ENCODE results near the gene SMPD3. TPM values are rescaled to one million over a fixed set of nuclear protein-coding genes. Genes with fewer than 3 reads are reported as not detected.

SMPD3 gene
- total RNA-seq, 1 experiment from 2014 or later, result not detected

DNA sequence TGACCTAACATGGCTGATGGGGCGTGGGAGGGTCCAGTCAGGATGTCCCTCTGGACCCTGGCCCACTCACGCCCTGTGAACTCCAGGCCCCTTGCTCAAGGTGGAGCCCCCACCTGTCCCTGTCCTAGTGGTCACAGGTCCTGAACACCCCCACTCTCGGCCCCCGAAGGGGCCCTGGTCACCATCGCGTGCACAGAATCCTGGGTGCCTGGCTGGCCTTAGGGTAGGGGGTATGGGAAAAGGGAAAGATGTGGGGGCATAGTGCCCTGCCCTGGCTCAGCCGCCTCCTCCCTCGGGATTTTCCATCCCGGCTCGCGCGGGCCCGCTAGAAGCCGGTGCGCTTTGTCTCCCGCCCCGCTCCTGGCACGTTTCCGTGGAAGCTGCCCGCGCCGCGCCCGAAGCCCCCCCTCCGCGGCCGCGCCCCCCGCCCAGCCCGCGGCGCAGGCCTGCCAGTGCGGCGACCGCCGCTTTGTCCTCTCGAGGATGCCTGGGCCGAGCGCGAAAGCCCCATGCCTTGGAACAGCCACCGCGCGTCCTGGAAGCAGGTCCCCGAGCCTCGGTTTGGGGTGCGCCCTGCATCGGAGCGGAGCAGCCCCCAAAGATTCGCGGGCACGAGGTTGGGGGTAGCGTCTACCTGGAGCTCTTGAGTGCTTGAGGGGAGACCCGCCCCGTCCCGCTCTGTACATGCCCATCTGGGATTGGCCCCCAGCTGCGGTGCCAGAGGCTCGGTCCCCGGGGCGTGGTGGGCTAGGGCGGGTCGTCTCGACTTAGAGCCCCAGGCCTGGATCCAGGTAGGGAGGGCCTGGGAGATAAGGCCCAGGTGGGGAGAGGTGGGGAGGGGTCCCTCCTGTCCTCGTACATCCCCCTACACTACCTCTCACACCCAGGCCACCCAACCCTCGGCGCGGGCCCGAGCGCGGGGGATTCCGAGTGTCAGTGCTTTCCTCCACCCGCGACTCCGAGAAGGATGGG is 1.3 kb downstream of the SMPD3 start:
- ChIA-PET POLR2A (no interaction called here), CTCF (interaction anchor here (0.6 kb wide), 1 partner anchor 80 kb away, joined by 4 read pairs; no protein-coding TSS in a partner anchor)
- DNase-seq (ENCODE audit: unreplicated experiment), result no peak
- BruUV-seq (replicated peaks), result no TSS peak
- H3K27me3 Mint-ChIP-seq (ENCODE audit: insufficient read depth, unreplicated experiment), result peaks cover 80% of the 10 kb centered on the region
- H3K9me3 Mint-ChIP-seq (ENCODE audit: unreplicated experiment), result no peaks in the 10 kb centered on the region
- H3K4me3 Mint-ChIP-seq (ENCODE audit: unreplicated experiment), result no peak overlapping the region
- TF ChIP-seq, protein P1, sequence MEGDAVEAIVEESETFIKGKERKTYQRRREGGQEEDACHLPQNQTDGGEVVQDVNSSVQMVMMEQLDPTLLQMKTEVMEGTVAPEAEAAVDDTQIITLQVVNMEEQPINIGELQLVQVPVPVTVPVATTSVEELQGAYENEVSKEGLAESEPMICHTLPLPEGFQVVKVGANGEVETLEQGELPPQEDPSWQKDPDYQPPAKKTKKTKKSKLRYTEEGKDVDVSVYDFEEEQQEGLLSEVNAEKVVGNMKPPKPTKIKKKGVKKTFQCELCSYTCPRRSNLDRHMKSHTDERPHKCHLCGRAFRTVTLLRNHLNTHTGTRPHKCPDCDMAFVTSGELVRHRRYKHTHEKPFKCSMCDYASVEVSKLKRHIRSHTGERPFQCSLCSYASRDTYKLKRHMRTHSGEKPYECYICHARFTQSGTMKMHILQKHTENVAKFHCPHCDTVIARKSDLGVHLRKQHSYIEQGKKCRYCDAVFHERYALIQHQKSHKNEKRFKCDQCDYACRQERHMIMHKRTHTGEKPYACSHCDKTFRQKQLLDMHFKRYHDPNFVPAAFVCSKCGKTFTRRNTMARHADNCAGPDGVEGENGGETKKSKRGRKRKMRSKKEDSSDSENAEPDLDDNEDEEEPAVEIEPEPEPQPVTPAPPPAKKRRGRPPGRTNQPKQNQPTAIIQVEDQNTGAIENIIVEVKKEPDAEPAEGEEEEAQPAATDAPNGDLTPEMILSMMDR (IDR thresholded peaks at IDR 0.05; ENCODE audit: unreplicated experiment), result no peak
- no peaks in the 10 kb centered on the region for H3K36me3 Mint-ChIP-seq (ENCODE audit: insufficient read depth, unreplicated experiment)
- H3K4me1 Mint-ChIP-seq (ENCODE audit: insufficient read depth, unreplicated experiment), result no peaks in the 10 kb centered on the region
- H3K27ac Mint-ChIP-seq (ENCODE audit: low read depth, unreplicated experiment), result no peak overlapping the region
- intact Hi-C loops (cut with micrococcal nuclease), result no loop called here

DNA sequence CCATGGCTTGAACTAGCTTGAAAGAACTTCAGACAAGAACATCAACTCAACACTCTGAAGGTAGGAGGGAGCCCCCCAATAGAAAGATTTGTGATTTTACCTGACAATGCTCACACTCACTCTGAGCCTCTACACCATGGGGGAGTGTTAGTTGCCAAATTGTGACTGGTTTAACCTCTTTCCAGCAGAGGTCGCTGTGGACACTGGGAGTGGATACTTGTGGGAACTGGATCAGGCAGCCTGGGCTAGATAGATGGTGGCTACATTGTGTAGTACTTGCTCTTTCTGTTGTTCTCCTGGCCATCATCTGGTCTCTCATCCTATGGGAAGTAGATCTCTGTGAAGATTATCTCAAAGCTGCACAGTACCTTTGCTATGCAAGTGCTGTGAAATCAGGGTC is 2.9 kb downstream of the SMPD3 start:
- TF ChIP-seq, protein P1 (IDR thresholded peaks at IDR 0.05; ENCODE audit: unreplicated experiment), result peak; percentile 63
- POLR2A ChIA-PET, result no interaction called here
- intact Hi-C loops (cut with micrococcal nuclease), result loop anchor here (1.0 kb wide), 1 partner anchor 65 kb away; no protein-coding TSS in a partner anchor
- H3K27me3 Mint-ChIP-seq (ENCODE audit: insufficient read depth, unreplicated experiment), result peaks cover 89% of the 10 kb centered on the region
- no TSS peak for BruUV-seq (replicated peaks)
- no peak overlapping the region for H3K27ac Mint-ChIP-seq (ENCODE audit: low read depth, unreplicated experiment)
- CTCF ChIA-PET, result interaction anchor here (0.6 to 1.3 kb wide), 4 partner anchors 9 to 71 kb away, joined by 3 to 6 read pairs (median 4); no protein-coding TSS in a partner anchor
- no peak overlapping the region for H3K4me3 Mint-ChIP-seq (ENCODE audit: unreplicated experiment)
- no peaks in the 10 kb centered on the region for H3K9me3 Mint-ChIP-seq (ENCODE audit: unreplicated experiment)
- no peaks in the 10 kb centered on the region for H3K4me1 Mint-ChIP-seq (ENCODE audit: insufficient read depth, unreplicated experiment)
- no peaks in the 10 kb centered on the region for H3K36me3 Mint-ChIP-seq (ENCODE audit: insufficient read depth, unreplicated experiment)
- peak; percentile 88 for DNase-seq (ENCODE audit: unreplicated experiment)

DNA sequence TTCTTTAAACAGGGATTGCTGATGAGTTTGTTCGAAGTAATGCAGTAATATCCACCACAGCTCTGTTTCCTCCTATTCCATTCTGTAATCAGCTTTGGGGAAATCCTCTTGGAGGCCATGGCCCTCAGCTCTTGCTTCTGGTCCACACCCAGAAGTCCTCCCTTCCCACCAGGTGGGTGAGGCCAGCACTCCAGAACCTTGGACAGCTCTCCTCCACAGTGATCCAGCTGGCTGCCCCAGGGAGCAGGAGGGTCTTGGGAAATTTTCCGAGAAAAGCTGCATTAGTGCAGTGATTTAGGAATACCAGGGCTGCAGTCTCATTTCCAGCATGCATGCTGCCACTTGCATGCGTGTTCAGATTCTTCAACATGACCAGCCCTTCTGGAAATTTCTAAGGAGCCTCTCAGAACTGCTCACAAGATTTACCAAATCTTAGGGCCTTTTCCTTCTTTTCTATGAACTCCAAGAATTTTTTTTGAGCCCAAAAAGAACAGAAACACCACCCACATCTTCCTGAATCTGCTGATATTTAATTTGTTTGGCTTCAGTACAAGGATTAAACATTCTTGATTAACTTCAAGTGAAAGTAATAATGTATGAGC is 4.2 kb downstream of the SMPD3 start:
- ChIA-PET POLR2A (interaction anchor here (0.6 to 1.0 kb wide), 3 partner anchors 22 to 1448 kb away, joined by 3 read pairs; no protein-coding TSS in a partner anchor), CTCF (interaction anchor here (0.9 to 1.9 kb wide), 4 partner anchors 10 to 77 kb away, joined by 3 to 6 read pairs (median 4); no protein-coding TSS in a partner anchor)
- TF ChIP-seq, protein P1 (IDR thresholded peaks at IDR 0.05; ENCODE audit: unreplicated experiment), result no peak
- no peak overlapping the region for H3K4me3 Mint-ChIP-seq (ENCODE audit: unreplicated experiment)
- no peaks in the 10 kb centered on the region for H3K9me3 Mint-ChIP-seq (ENCODE audit: unreplicated experiment)
- peaks cover 95% of the 10 kb centered on the region for H3K27me3 Mint-ChIP-seq (ENCODE audit: insufficient read depth, unreplicated experiment)
- intact Hi-C loops (cut with micrococcal nuclease), result no loop called here
- no peak overlapping the region for H3K27ac Mint-ChIP-seq (ENCODE audit: low read depth, unreplicated experiment)
- no TSS peak for BruUV-seq (replicated peaks)
- no peaks in the 10 kb centered on the region for H3K4me1 Mint-ChIP-seq (ENCODE audit: insufficient read depth, unreplicated experiment)
- peak; percentile 51 for DNase-seq (ENCODE audit: unreplicated experiment)
- H3K36me3 Mint-ChIP-seq (ENCODE audit: insufficient read depth, unreplicated experiment), result no peaks in the 10 kb centered on the region

- BruUV-seq (replicated peaks), result no TSS peak
- Mint-ChIP-seq H3K4me3 (ENCODE audit: unreplicated experiment) (no peak overlapping the region), H3K4me1 (ENCODE audit: insufficient read depth, unreplicated experiment) (no peaks in the 10 kb centered on the region), H3K27me3 (ENCODE audit: insufficient read depth, unreplicated experiment) (peaks cover 38% of the 10 kb centered on the region), H3K27ac (ENCODE audit: low read depth, unreplicated experiment) (no peak overlapping the region), H3K36me3 (ENCODE audit: insufficient read depth, unreplicated experiment) (no peaks in the 10 kb centered on the region), H3K9me3 (ENCODE audit: unreplicated experiment) (peaks cover 13% of the 10 kb centered on the region)
- ChIA-PET CTCF (interaction anchor here (0.7 to 0.8 kb wide), 2 partner anchors 21 to 28 kb away, joined by 3 to 4 read pairs; no protein-coding TSS in a partner anchor), POLR2A (no interaction called here)
- peak; percentile 12 for DNase-seq (ENCODE audit: unreplicated experiment)
- TF ChIP-seq, protein P1 (IDR thresholded peaks at IDR 0.05; ENCODE audit: unreplicated experiment), result peak; percentile 23
- intact Hi-C loops (cut with micrococcal nuclease), result no loop called here
These were observed 11.7 kb downstream of the SMPD3 start for GRCh38 chr16:68436581-68436980.

All from MCF 10A (cell line).